MM.1S (cell line): ENCODE data around the gene LMF1.

Source experiments
- CTCF ChIP-seq: fragments of 300-600 bp; sonication (generic); IDR thresholded peaks from 2 replicates; pipeline ENCODE4 v1.5.1; 2016; ENCODE audit warnings: antibody characterized with exemption, low read length, mixed read lengths
- EZH2 ChIP-seq: fragments of 300-600 bp; sonication (generic); optimal IDR thresholded peaks from 2 replicates; pipeline ENCODE3; 2017; ENCODE audit warnings: low read depth, mild to moderate bottlenecking, antibody characterized with exemption, low read length, mixed read lengths
- EZH2phosphoT487 ChIP-seq: fragments of 300-600 bp; sonication (generic); IDR thresholded peaks from 2 replicates; pipeline ENCODE4 v1.6.1; 2018; ENCODE audit warnings: antibody characterized with exemption, low read length

- TF ChIP-seq CTCF = no peak
- no peak for TF ChIP-seq EZH2
- no peak for TF ChIP-seq EZH2phosphoT487
Measured at GRCh38 chr16:989354-989814, 18.6 kb upstream of the LMF1 start.
